Measurements from ENCODE around the gene MATN1. TPM values are rescaled to one million over a fixed set of nuclear protein-coding genes. Genes with fewer than 3 reads are reported as not detected.

The MATN1 gene
- total and polyA plus RNA-seq, 4 donors = 0.19 TPM; not detected in 3

GRCh38 chr1:30733493-30733892 is 10.1 kb upstream of the MATN1 start:
- Histone ChIP-seq H3K27ac (ENCODE audit: low read depth in 1 of 2, low read length in 2 of 2) (no peak overlapping the region), H3K4me1 (ENCODE audit: control insufficient read depth in 4 of 4, insufficient read depth in 4 of 4, low read length in 3 of 4) (no peaks in the 10 kb centered on the region), H3K9me3 (ENCODE audit: control insufficient read depth in 4 of 4, low read length in 3 of 4) (no peaks in the 10 kb centered on the region), H3K27me3 (ENCODE audit: control insufficient read depth in 4 of 4, insufficient read depth in 4 of 4, low read length in 3 of 4) (no peaks in the 10 kb centered on the region), H3K4me3 (ENCODE audit: low read depth in 1 of 3, low read length in 3 of 3) (no peak overlapping the region), H3K9ac (ENCODE audit: low read depth in 1 of 2, low read length in 2 of 2) (no peak overlapping the region), H3K36me3 (ENCODE audit: control insufficient read depth in 4 of 4, insufficient read depth in 3 of 4, low read depth in 1 of 4, low read length in 3 of 4) (peaks cover 1 to 17% (median 10%) of the 10 kb centered on the region in 4 donors)
- TF ChIP-seq CTCF (IDR thresholded peaks at IDR 0.05; ENCODE audit: low read depth, low read length, missing input control) = no peak
- TF ChIP-seq GABPA (IDR thresholded peaks at IDR 0.05 in 1 of 2, conservative IDR thresholded peaks at IDR 0.05 in 1 of 2) = no peak
- TF ChIP-seq HNF4A (conservative IDR thresholded peaks at IDR 0.05) = no peak
- TF ChIP-seq EGR1 (IDR thresholded peaks at IDR 0.05; ENCODE audit: low read depth in 2 of 2) = no peak
- no peak for TF ChIP-seq HNF4G (IDR thresholded peaks at IDR 0.05)
- TF ChIP-seq TAF1 (conservative IDR thresholded peaks at IDR 0.05) = no peak
- TF ChIP-seq RAD21 (IDR thresholded peaks at IDR 0.05) = no peak
- TF ChIP-seq ZBTB33 (IDR thresholded peaks at IDR 0.05) = no peak
- TF ChIP-seq SP1 (IDR thresholded peaks at IDR 0.05) = no peak
- TF ChIP-seq NR2F2 (IDR thresholded peaks at IDR 0.05) = no peak
- TF ChIP-seq ATF3 (IDR thresholded peaks at IDR 0.05) = no peak
- TF ChIP-seq YY1 (IDR thresholded peaks at IDR 0.05) = no peak
- no peak for TF ChIP-seq REST (IDR thresholded peaks at IDR 0.05)
- no peak for TF ChIP-seq FOXA2 (IDR thresholded peaks at IDR 0.05)
- no peak for TF ChIP-seq JUND (IDR thresholded peaks at IDR 0.05)
- TF ChIP-seq RXRA (IDR thresholded peaks at IDR 0.05) = no peak
- no peak for TF ChIP-seq FOXA1 (IDR thresholded peaks at IDR 0.05)
- no peak for TF ChIP-seq MAX (IDR thresholded peaks at IDR 0.05)
- 92% methylated on average over 8 of the region's 8 CpGs for WGBS
- DNase-seq (ENCODE audit: low spot score) = no peak
